Choroid plexus epithelial cell (primary cell): ENCODE results near the gene VGLL4.
A peak's percentile ranks its signal among the peaks of the same experiment; 100 is the strongest.

Experiments
- DNase-seq: peaks from one replicate; pipeline ENCODE4 v3.0.0-alpha.2; 2010; ENCODE audit warnings: low read depth
- H3K4me3 ChIP-seq: 2 replicates; pipeline ENCODE4 v1.5.1; 2011; ENCODE audit warnings: low read depth, mild to moderate bottlenecking, control low read depth, low read length, moderate library complexity
- CTCF ChIP-seq: conservative IDR thresholded peaks from 2 replicates; pipeline ENCODE4 v1.5.1; 2011; ENCODE audit warnings: low read depth, mild to moderate bottlenecking, control low read depth, inconsistent platforms, low read length, moderate library complexity

VGLL4 gene

GRCh38 chr3:11612515-11613188 is 31.1 kb downstream of the VGLL4 start:
- TF ChIP-seq CTCF, result no peak
- no peak overlapping the region for H3K4me3 ChIP-seq
- DNase-seq, result no peak

- no peak for DNase-seq
- no peak overlapping the region for H3K4me3 ChIP-seq
- TF ChIP-seq CTCF, result no peak
Measured at GRCh38 chr3:11611341-11611799, 32.3 kb downstream of the VGLL4 start.

GRCh38 chr3:11610700-11611275 is 32.9 kb downstream of the VGLL4 start:
- no peak for DNase-seq
- H3K4me3 ChIP-seq, result no peak overlapping the region
- TF ChIP-seq CTCF, result no peak

- TF ChIP-seq CTCF, result no peak
- no peak overlapping the region for H3K4me3 ChIP-seq
- peak; percentile 55 for DNase-seq
Measured at GRCh38 chr3:11610044-11610671, 33.6 kb downstream of the VGLL4 start.

GRCh38 chr3:11609481-11609880 is 34.2 kb downstream of the VGLL4 start:
- no peak for DNase-seq
- TF ChIP-seq CTCF, result no peak
- H3K4me3 ChIP-seq, result no peak overlapping the region

- DNase-seq, result peak; percentile 30
- TF ChIP-seq CTCF, result no peak
- no peak overlapping the region for H3K4me3 ChIP-seq
Measured at GRCh38 chr3:11607816-11608215, 35.9 kb downstream of the VGLL4 start.
